Panc1 (cell line): ENCODE results near the gene RGS9BP. TPM values are rescaled to one million over a fixed set of nuclear protein-coding genes. Genes with fewer than 3 reads are reported as not detected.

Experiments
- ATAC-seq: fragments of 200-7000 bp; cut with Tn5 transposase; 2 replicates; pipeline ENCODE4 v1.9.1; 2020; ENCODE audit warnings: mild to moderate bottlenecking, moderate library complexity
- BruUV-seq: library from RNA; stranded (reverse); fragments of 400-500 nt; replicated peaks from 2 replicates; lab custom pipeline; 2021; lab: Mats Ljungman, UMichigan
- CTCF ChIA-PET: fragments of 300-600 bp; sonication (Branson Sonifier 250); formaldehyde crosslinking; loops from one replicate; lab custom pipeline; 2022; ENCODE audit warnings: antibody characterized with exemption; lab: Charles Lee
- POLR2A ChIA-PET: fragments of 300-600 bp; sonication (Branson Sonifier 250); formaldehyde crosslinking; loops from one replicate; lab custom pipeline; 2022; ENCODE audit warnings: antibody characterized with exemption; lab: Charles Lee
- DNase-seq: peaks from one replicate; pipeline ENCODE4 v3.0.0-alpha.2; 2010; ENCODE audit warnings: low read depth, low spot score
- H3K27ac ChIP-seq: 2 replicates; pipeline ENCODE4 v1.5.1; 2011; ENCODE audit warnings: mild to moderate bottlenecking, low read length, inconsistent platforms
- H3K27me3 ChIP-seq: fragments of 200-500 bp; sonication (Bioruptor generic); 2 replicates; pipeline ENCODE4 v1.6.0; 2014; ENCODE audit warnings: low read length, inconsistent platforms; ENCODE audit not compliant: control insufficient read depth, insufficient read depth
- H3K36me3 ChIP-seq: fragments of 200-500 bp; sonication (Bioruptor generic); 2 replicates; pipeline ENCODE4 v1.5.1; 2014; ENCODE audit warnings: inconsistent platforms, mild to moderate bottlenecking, low read length, moderate library complexity; ENCODE audit not compliant: control insufficient read depth, insufficient read depth
- H3K4me1 ChIP-seq: 2 replicates; pipeline ENCODE4 v1.5.1; 2011; ENCODE audit warnings: inconsistent platforms, mild to moderate bottlenecking, low read length, moderate library complexity; ENCODE audit not compliant: control insufficient read depth, insufficient read depth
- H3K4me3 ChIP-seq, 2 experiments: 2 replicates each; pipeline ENCODE4 v1.5.1; 2011 to 2012; ENCODE audit warnings: low read depth in 2 of 2, low read length in 2 of 2, mild to moderate bottlenecking in 2 of 2, inconsistent platforms in 1 of 2, moderate library complexity in 1 of 2
- H3K9me3 ChIP-seq: fragments of 200-500 bp; sonication (Bioruptor generic); 2 replicates; pipeline ENCODE4 v1.5.1; 2014; ENCODE audit warnings: low read depth, mild to moderate bottlenecking, inconsistent platforms, low read length, moderate library complexity; ENCODE audit not compliant: control insufficient read depth, insufficient read depth
- SIN3A ChIP-seq: IDR thresholded peaks from 2 replicates; pipeline ENCODE4 v1.6.1; 2012; ENCODE audit warnings: low read depth, mild to moderate bottlenecking, low read length, moderate library complexity, borderline replicate concordance; ENCODE audit not compliant: insufficient read depth
- TCF7L2 ChIP-seq: IDR thresholded peaks from 2 replicates; pipeline ENCODE4 v1.6.1; 2011; ENCODE audit warnings: mild to moderate bottlenecking, low read depth, low read length, inconsistent platforms
- in situ Hi-C: cut with HindIII; loops from 2 replicates; pipeline ENCODE4 v1.10.0; 2016; ENCODE audit warnings: low sequenced_read_pairs, low pct_unique_long_range_greater_than_20kb
- intact Hi-C: fragments of 100-400 bp; cut with micrococcal nuclease; formaldehyde crosslinking; loops from one replicate; pipeline ENCODE4 v1.10.0; 2022; ENCODE audit not compliant: unreplicated experiment
- total RNA-seq: library from RNA; stranded (reverse); gene quantifications from one replicate; pipeline ENCODE4 v1.2.1, GENCODE V29; 2021; ENCODE audit not compliant: unreplicated experiment
- TF ChIP-seq, protein P1 (sequence below), 2 experiments: IDR thresholded peaks; 2 replicates each; pipeline ENCODE4 v1.6.1; 2011 to 2012; ENCODE audit warnings: low read depth in 2 of 2, control low read depth in 1 of 2, low read length in 1 of 2, mild to moderate bottlenecking in 1 of 2, moderate library complexity in 1 of 2; ENCODE audit not compliant: insufficient read depth in 1 of 2

RGS9BP gene
- total RNA-seq, 1 experiment from 2014 or later = 1.3 TPM

DNA sequence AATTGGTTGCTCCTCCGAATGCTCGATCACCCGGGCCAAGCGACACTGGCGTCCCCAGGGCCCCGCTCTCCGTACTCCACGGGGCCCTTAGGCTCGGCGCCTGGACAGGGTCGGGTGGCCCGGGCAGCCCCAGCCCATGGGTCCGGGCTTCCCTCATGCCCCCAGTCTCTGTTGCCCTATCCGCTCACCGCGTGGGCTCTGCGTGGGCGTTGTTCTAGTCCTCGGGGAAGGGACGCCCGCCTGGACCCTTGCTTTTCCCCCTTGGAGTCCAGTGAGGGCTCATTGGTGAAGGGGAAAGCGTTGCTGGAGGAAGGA, 45.2 kb downstream of the RGS9BP start:
- Histone ChIP-seq H3K27me3 (no peaks in the 10 kb centered on the region), H3K9me3 (no peaks in the 10 kb centered on the region), H3K27ac (no peak overlapping the region), H3K4me3 (no peak overlapping the region), H3K36me3 (no peaks in the 10 kb centered on the region), H3K4me1 (no peaks in the 10 kb centered on the region)
- ATAC-seq (no peak), DNase-seq (no peak)
- no TSS peak for BruUV-seq
- in situ Hi-C loops (no loop called here), intact Hi-C loops (no loop called here)
- TF ChIP-seq, protein P1, sequence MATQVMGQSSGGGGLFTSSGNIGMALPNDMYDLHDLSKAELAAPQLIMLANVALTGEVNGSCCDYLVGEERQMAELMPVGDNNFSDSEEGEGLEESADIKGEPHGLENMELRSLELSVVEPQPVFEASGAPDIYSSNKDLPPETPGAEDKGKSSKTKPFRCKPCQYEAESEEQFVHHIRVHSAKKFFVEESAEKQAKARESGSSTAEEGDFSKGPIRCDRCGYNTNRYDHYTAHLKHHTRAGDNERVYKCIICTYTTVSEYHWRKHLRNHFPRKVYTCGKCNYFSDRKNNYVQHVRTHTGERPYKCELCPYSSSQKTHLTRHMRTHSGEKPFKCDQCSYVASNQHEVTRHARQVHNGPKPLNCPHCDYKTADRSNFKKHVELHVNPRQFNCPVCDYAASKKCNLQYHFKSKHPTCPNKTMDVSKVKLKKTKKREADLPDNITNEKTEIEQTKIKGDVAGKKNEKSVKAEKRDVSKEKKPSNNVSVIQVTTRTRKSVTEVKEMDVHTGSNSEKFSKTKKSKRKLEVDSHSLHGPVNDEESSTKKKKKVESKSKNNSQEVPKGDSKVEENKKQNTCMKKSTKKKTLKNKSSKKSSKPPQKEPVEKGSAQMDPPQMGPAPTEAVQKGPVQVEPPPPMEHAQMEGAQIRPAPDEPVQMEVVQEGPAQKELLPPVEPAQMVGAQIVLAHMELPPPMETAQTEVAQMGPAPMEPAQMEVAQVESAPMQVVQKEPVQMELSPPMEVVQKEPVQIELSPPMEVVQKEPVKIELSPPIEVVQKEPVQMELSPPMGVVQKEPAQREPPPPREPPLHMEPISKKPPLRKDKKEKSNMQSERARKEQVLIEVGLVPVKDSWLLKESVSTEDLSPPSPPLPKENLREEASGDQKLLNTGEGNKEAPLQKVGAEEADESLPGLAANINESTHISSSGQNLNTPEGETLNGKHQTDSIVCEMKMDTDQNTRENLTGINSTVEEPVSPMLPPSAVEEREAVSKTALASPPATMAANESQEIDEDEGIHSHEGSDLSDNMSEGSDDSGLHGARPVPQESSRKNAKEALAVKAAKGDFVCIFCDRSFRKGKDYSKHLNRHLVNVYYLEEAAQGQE (IDR thresholded peaks at IDR 0.05; ENCODE audit: insufficient read depth in 1 of 2, low read depth in 2 of 2, low read length in 1 of 2) = no peak
- TF ChIP-seq SIN3A (no peak), TCF7L2 (no peak)
- POLR2A ChIA-PET = no interaction called here
- CTCF ChIA-PET = no interaction called here

Other genes with a start within 250 kb of the RGS9BP start
- 246 TPM for gene PDCD5, start 94.7 kb upstream of the RGS9BP start, total RNA-seq
- 64.2 TPM for gene ANKRD27, start 668 bp upstream of the RGS9BP start, total RNA-seq
- 41.4 TPM for gene NUDT19, start 16.0 kb downstream of the RGS9BP start, total RNA-seq
- 0.33 TPM for gene TDRD12, start 43.9 kb downstream of the RGS9BP start, total RNA-seq
- gene SLC7A9, start 193.9 kb downstream of the RGS9BP start, total RNA-seq = 0.28 TPM